Liver (tissue), 9 donors: ENCODE data around the gene KLHL34. TPM values are rescaled to one million over a fixed set of nuclear protein-coding genes. Genes with fewer than 3 reads are reported as not detected.

Source experiments
- DNase-seq: peaks from one replicate; pipeline ENCODE4 v3.0.0-alpha.2; 2017; ENCODE audit warnings: low spot score
- H3K27ac ChIP-seq, 2 donors: one replicate each; pipeline ENCODE4 v1.7.0; 2013; ENCODE audit warnings: inconsistent platforms in 2 of 2, low read length in 2 of 2, control low read depth in 1 of 2, low read depth in 1 of 2, mild to moderate bottlenecking in 1 of 2
- H3K27me3 ChIP-seq, 4 donors: one replicate each; pipeline versions ENCODE4 v1.6.1 to v1.7.0; 2013; ENCODE audit warnings: low read length in 3 of 4, inconsistent platforms in 1 of 4, mild to moderate bottlenecking in 1 of 4, moderate library complexity in 1 of 4; ENCODE audit not compliant: control insufficient read depth in 4 of 4, insufficient read depth in 4 of 4
- H3K36me3 ChIP-seq, 4 donors: one replicate each; pipeline versions ENCODE4 v1.6.1 to v1.7.0; 2013; ENCODE audit warnings: low read length in 3 of 4, mild to moderate bottlenecking in 3 of 4, low read depth in 1 of 4, moderate library complexity in 1 of 4; ENCODE audit not compliant: control insufficient read depth in 4 of 4, insufficient read depth in 3 of 4
- H3K4me1 ChIP-seq, 4 donors: one replicate each; pipeline versions ENCODE4 v1.6.1 to v1.7.0; 2013; ENCODE audit warnings: low read length in 3 of 4, mild to moderate bottlenecking in 3 of 4, moderate library complexity in 1 of 4; ENCODE audit not compliant: control insufficient read depth in 4 of 4, insufficient read depth in 4 of 4
- H3K4me3 ChIP-seq, 3 donors: one replicate each; pipeline versions ENCODE4 v1.6.1 to v1.7.0; 2013; ENCODE audit warnings: low read length in 3 of 3, control low read depth in 1 of 3, low read depth in 1 of 3, mild to moderate bottlenecking in 1 of 3
- H3K9ac ChIP-seq, 2 donors: one replicate each; pipeline ENCODE4 v1.7.0; 2013; ENCODE audit warnings: low read length in 2 of 2, mild to moderate bottlenecking in 2 of 2, moderate library complexity in 2 of 2, control low read depth in 1 of 2, low read depth in 1 of 2
- H3K9me3 ChIP-seq, 4 donors: one replicate each; pipeline versions ENCODE4 v1.6.1 to v1.7.0; 2013; ENCODE audit warnings: low read length in 3 of 4; ENCODE audit not compliant: control insufficient read depth in 4 of 4
- ATF3 ChIP-seq: IDR thresholded peaks from 2 replicates; pipeline ENCODE4 v1.6.1; 2016; ENCODE audit warnings: antibody characterized with exemption
- EGR1 ChIP-seq, 2 donors: IDR thresholded peaks; 2 replicates each; pipeline ENCODE4 v1.6.1; 2016 to 2018; ENCODE audit warnings: antibody characterized with exemption in 2 of 2, low read depth in 2 of 2
- FOXA1 ChIP-seq: IDR thresholded peaks from 2 replicates; pipeline ENCODE4 v1.6.1; 2016; ENCODE audit warnings: antibody characterized with exemption
- FOXA2 ChIP-seq: IDR thresholded peaks from 2 replicates; pipeline ENCODE4 v1.6.1; 2016; ENCODE audit warnings: antibody characterized with exemption
- GABPA ChIP-seq, 2 donors: IDR thresholded peaks in 1 of 2; conservative IDR thresholded peaks in 1 of 2; 2 replicates each; pipeline ENCODE4 v1.6.1; 2016; ENCODE audit warnings: antibody characterized with exemption in 2 of 2, mild to moderate bottlenecking in 1 of 2, moderate library complexity in 1 of 2
- HNF4A ChIP-seq, 2 donors: conservative IDR thresholded peaks; 2 replicates each; pipeline ENCODE4 v1.6.1; 2016; ENCODE audit warnings: antibody characterized with exemption in 2 of 2, mild to moderate bottlenecking in 2 of 2
- HNF4G ChIP-seq: IDR thresholded peaks from 2 replicates; pipeline ENCODE4 v1.6.1; 2016; ENCODE audit warnings: antibody characterized with exemption
- JUND ChIP-seq, 2 donors: IDR thresholded peaks; 2 replicates each; pipeline ENCODE4 v1.6.1; 2016; ENCODE audit warnings: antibody characterized with exemption in 2 of 2
- MAX ChIP-seq: IDR thresholded peaks from 2 replicates; pipeline ENCODE4 v1.6.1; 2016; ENCODE audit warnings: antibody characterized with exemption
- NR2F2 ChIP-seq: IDR thresholded peaks from 2 replicates; pipeline ENCODE4 v1.6.1; 2016; ENCODE audit warnings: antibody characterized with exemption
- RAD21 ChIP-seq, 2 donors: IDR thresholded peaks; 2 replicates each; pipeline ENCODE4 v1.6.1; 2016; ENCODE audit warnings: antibody characterized with exemption in 2 of 2, mild to moderate bottlenecking in 2 of 2
- REST ChIP-seq: IDR thresholded peaks from 2 replicates; pipeline ENCODE4 v1.6.1; 2016; ENCODE audit warnings: antibody characterized with exemption, mild to moderate bottlenecking
- RXRA ChIP-seq, 2 donors: IDR thresholded peaks; 2 replicates each; pipeline ENCODE4 v1.6.1; 2017 to 2018; ENCODE audit warnings: antibody characterized with exemption in 2 of 2, mild to moderate bottlenecking in 1 of 2
- TAF1 ChIP-seq: conservative IDR thresholded peaks from 2 replicates; pipeline ENCODE4 v1.6.1; 2016; ENCODE audit warnings: antibody characterized with exemption, mild to moderate bottlenecking
- YY1 ChIP-seq: IDR thresholded peaks from 2 replicates; pipeline ENCODE4 v1.6.1; 2016; ENCODE audit warnings: antibody characterized with exemption, mild to moderate bottlenecking
- WGBS: extraction: QIAGEN DNeasy Blood & Tissue Kit; methylation state at CpG from one replicate; pipeline ENCODE4 v1.1.7; 2013; 5-methylcytosine and 5-hydroxymethylcytosine counted together
- polyA plus RNA-seq, 2 donors: library from polyadenylated mRNA; stranded (reverse) in 1 of 2; unstranded in 1 of 2; fragments of 200-250 nt in 1 of 2; fragments of >200 nt in 1 of 2; fragmentation: Nextera tagmentation in 1 of 2; extraction: Ambion mirVana in 1 of 2; gene quantifications; one replicate each; pipeline versions ENCODE4 v1.2.1 to v1.2.3, GENCODE V29; 2013 to 2015
- total RNA-seq, 2 donors: library from RNA; depleted of rRNA; stranded (reverse); fragments of >200 nt; gene quantifications; one replicate each; pipeline ENCODE4 v1.2.3, GENCODE V29; 2014
- TF ChIP-seq, protein P1 (sequence below): IDR thresholded peaks from 2 replicates; pipeline ENCODE4 v1.6.1; 2016; ENCODE audit warnings: antibody characterized with exemption
- TF ChIP-seq, protein P2 (sequence below): fragments of 150-350 bp; IDR thresholded peaks from 2 replicates; pipeline ENCODE4 v1.5.1; 2017; ENCODE audit warnings: improper control_type of control experiment, low read depth, low read length; ENCODE audit not compliant: missing input control
- donor health status: healthy.
- donor health status: healthy.
- donor health status: healthy.
- donor health status: healthy.
- donor health status: healthy.

Gene KLHL34
- total and polyA plus RNA-seq, 4 donors = 0.02 to 0.14 (median 0.04) TPM; not detected in 1

- DNase-seq = no peak
- no peaks in the 10 kb centered on the region for H3K27me3 ChIP-seq
- no peak overlapping the region for H3K9ac ChIP-seq
- 86% methylated on average over 3 of the region's 3 CpGs for WGBS
- no peak overlapping the region for H3K4me3 ChIP-seq
- TF ChIP-seq JUND (IDR thresholded peaks at IDR 0.05) = no peak
- no peak for TF ChIP-seq HNF4A (conservative IDR thresholded peaks at IDR 0.05)
- no peak for TF ChIP-seq RXRA (IDR thresholded peaks at IDR 0.05)
- TF ChIP-seq NR2F2 = no peak
- TF ChIP-seq MAX = no peak
- TF ChIP-seq TAF1 = no peak
- no peaks in the 10 kb centered on the region for H3K36me3 ChIP-seq
- peaks cover 0 to 4% (median 0%) of the 10 kb centered on the region in 4 donors for H3K4me1 ChIP-seq
- no peak overlapping the region for H3K27ac ChIP-seq
- H3K9me3 ChIP-seq = peaks cover 0 to 2% (median under 1%) of the 10 kb centered on the region in 4 donors
Observed at GRCh38 chrX:21659320-21659719, 1.2 kb upstream of the KLHL34 start.

- WGBS = 21% methylated on average over 23 of the region's 23 CpGs
- no peak for DNase-seq
- Histone ChIP-seq H3K27me3 (no peaks in the 10 kb centered on the region), H3K4me1 (peaks cover 0 to 4% (median 0%) of the 10 kb centered on the region in 4 donors), H3K27ac (no peak overlapping the region), H3K36me3 (no peaks in the 10 kb centered on the region), H3K9me3 (peaks cover 0 to 2% (median under 1%) of the 10 kb centered on the region in 4 donors), H3K9ac (no peak overlapping the region), H3K4me3 (peak overlapping the region; percentile 18 to 39 (median 30))
- TF ChIP-seq RXRA (IDR thresholded peaks at IDR 0.05) (no peak), JUND (IDR thresholded peaks at IDR 0.05) (no peak), HNF4G (no peak), FOXA2 (no peak), REST (no peak), HNF4A (conservative IDR thresholded peaks at IDR 0.05) (no peak), GABPA (IDR thresholded peaks at IDR 0.05 in 1 of 2, conservative IDR thresholded peaks at IDR 0.05 in 1 of 2) (no peak), YY1 (no peak), FOXA1 (no peak), RAD21 (IDR thresholded peaks at IDR 0.05) (no peak), ATF3 (no peak), EGR1 (IDR thresholded peaks at IDR 0.05; ENCODE audit: low read depth in 2 of 2) (no peak)
- TF ChIP-seq, protein P1, sequence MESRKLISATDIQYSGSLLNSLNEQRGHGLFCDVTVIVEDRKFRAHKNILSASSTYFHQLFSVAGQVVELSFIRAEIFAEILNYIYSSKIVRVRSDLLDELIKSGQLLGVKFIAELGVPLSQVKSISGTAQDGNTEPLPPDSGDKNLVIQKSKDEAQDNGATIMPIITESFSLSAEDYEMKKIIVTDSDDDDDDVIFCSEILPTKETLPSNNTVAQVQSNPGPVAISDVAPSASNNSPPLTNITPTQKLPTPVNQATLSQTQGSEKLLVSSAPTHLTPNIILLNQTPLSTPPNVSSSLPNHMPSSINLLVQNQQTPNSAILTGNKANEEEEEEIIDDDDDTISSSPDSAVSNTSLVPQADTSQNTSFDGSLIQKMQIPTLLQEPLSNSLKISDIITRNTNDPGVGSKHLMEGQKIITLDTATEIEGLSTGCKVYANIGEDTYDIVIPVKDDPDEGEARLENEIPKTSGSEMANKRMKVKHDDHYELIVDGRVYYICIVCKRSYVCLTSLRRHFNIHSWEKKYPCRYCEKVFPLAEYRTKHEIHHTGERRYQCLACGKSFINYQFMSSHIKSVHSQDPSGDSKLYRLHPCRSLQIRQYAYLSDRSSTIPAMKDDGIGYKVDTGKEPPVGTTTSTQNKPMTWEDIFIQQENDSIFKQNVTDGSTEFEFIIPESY = no peak
- TF ChIP-seq, protein P2, sequence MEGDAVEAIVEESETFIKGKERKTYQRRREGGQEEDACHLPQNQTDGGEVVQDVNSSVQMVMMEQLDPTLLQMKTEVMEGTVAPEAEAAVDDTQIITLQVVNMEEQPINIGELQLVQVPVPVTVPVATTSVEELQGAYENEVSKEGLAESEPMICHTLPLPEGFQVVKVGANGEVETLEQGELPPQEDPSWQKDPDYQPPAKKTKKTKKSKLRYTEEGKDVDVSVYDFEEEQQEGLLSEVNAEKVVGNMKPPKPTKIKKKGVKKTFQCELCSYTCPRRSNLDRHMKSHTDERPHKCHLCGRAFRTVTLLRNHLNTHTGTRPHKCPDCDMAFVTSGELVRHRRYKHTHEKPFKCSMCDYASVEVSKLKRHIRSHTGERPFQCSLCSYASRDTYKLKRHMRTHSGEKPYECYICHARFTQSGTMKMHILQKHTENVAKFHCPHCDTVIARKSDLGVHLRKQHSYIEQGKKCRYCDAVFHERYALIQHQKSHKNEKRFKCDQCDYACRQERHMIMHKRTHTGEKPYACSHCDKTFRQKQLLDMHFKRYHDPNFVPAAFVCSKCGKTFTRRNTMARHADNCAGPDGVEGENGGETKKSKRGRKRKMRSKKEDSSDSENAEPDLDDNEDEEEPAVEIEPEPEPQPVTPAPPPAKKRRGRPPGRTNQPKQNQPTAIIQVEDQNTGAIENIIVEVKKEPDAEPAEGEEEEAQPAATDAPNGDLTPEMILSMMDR = no peak
Observed at GRCh38 chrX:21658746-21659145, 616 bp upstream of the KLHL34 start.
